Body of pancreas (tissue), 4 donors: ENCODE data around the gene ASF1B. TPM values are rescaled to one million over a fixed set of nuclear protein-coding genes. Genes with fewer than 3 reads are reported as not detected.

ENCODE experiments used
- ATAC-seq: fragments of 150-250 bp; one replicate; pipeline ENCODE4 v1.9.1; 2016
- DNase-seq, 4 donors: peaks; one replicate each; pipeline ENCODE4 v3.0.0-alpha.2; 2019
- H3K27ac ChIP-seq, 4 donors: fragments of 200-600 bp; sonication (generic); 1 replicate in 3 of 4; 2 replicates in 1 of 4; pipeline versions ENCODE4 v1.5.1 to v1.6.1; 2016 to 2019; ENCODE audit warnings: mild to moderate bottlenecking in 1 of 4, mixed read lengths in 1 of 4, moderate library complexity in 1 of 4
- H3K27me3 ChIP-seq, 2 donors: fragments of 200-600 bp; sonication (generic); one replicate each; pipeline ENCODE4 v1.6.0; 2016; ENCODE audit warnings: mild to moderate bottlenecking in 1 of 2
- H3K36me3 ChIP-seq, 2 donors: fragments of 200-600 bp; sonication (generic); replicated peaks in 1 of 2; 2 replicates each; pipeline ENCODE4 v1.5.1; 2016; ENCODE audit warnings: low read depth in 2 of 2; ENCODE audit not compliant: insufficient read depth in 1 of 2
- H3K4me1 ChIP-seq: fragments of 200-600 bp; sonication (generic); one replicate; pipeline ENCODE4 v1.6.0; 2016
- H3K4me3 ChIP-seq, 2 donors: fragments of 200-600 bp; sonication (generic); 1 replicate in 1 of 2; 2 replicates in 1 of 2; pipeline ENCODE4 v1.5.1; 2016 to 2019
- H3K9me3 ChIP-seq, 3 donors: fragments of 200-600 bp; sonication (generic); 1 replicate in 2 of 3; 2 replicates in 1 of 3; pipeline ENCODE4 v1.5.1; 2016
- POLR2A ChIP-seq, 3 donors: fragments of 450-650 bp; IDR thresholded peaks; one replicate each; pipeline ENCODE4 v1.6.1; 2016; ENCODE audit warnings: antibody characterized with exemption in 3 of 3, mild to moderate bottlenecking in 2 of 3
- WGBS, 2 donors: methylation state at CpG; one replicate each; pipeline ENCODE4 v1.1.5; 2017; 5-methylcytosine and 5-hydroxymethylcytosine counted together
- intact Hi-C: fragments of 100-400 bp; cut with DNase I; formaldehyde crosslinking; loops from one replicate; pipeline ENCODE4 v1.15.1; 2023
- total RNA-seq, 2 donors: library from RNA; depleted of rRNA; stranded (reverse); fragments of >200 nt; gene quantifications; one replicate each; pipeline ENCODE4 v1.1.0, GENCODE V29; 2016
- TF ChIP-seq, protein P1 (sequence below), 7 experiments: fragments of 450-650 bp in 4 of 7; fragments of 200-600 bp in 3 of 7; sonication (generic) in 3 of 7; IDR thresholded peaks; one replicate each; pipeline ENCODE4 v1.5.1; 2016 to 2019; ENCODE audit warnings: antibody characterized with exemption in 7 of 7

ASF1B gene
- total RNA-seq, 2 donors from 2014 or later = 0.26 to 1.6 TPM

GRCh38 chr19:14113762-14114414 lies 22.5 kb downstream of the ASF1B start:
- peaks cover 49% of the 10 kb centered on the region for H3K4me1 ChIP-seq
- DNase-seq = peak in 2 of 4 donors; percentile 42 to 62
- no peak overlapping the region for H3K4me3 ChIP-seq
- H3K36me3 ChIP-seq = no peaks in the 10 kb centered on the region
- 79% methylated on average over 15 to 18 of the region's 18 CpGs for WGBS, 2 donors
- ATAC-seq = no peak
- no peaks in the 10 kb centered on the region for H3K27me3 ChIP-seq
- intact Hi-C loops = no loop called here
- no peaks in the 10 kb centered on the region for H3K9me3 ChIP-seq
- no peak for TF ChIP-seq POLR2A (IDR thresholded peaks at IDR 0.05)
- TF ChIP-seq, protein P1, sequence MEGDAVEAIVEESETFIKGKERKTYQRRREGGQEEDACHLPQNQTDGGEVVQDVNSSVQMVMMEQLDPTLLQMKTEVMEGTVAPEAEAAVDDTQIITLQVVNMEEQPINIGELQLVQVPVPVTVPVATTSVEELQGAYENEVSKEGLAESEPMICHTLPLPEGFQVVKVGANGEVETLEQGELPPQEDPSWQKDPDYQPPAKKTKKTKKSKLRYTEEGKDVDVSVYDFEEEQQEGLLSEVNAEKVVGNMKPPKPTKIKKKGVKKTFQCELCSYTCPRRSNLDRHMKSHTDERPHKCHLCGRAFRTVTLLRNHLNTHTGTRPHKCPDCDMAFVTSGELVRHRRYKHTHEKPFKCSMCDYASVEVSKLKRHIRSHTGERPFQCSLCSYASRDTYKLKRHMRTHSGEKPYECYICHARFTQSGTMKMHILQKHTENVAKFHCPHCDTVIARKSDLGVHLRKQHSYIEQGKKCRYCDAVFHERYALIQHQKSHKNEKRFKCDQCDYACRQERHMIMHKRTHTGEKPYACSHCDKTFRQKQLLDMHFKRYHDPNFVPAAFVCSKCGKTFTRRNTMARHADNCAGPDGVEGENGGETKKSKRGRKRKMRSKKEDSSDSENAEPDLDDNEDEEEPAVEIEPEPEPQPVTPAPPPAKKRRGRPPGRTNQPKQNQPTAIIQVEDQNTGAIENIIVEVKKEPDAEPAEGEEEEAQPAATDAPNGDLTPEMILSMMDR (IDR thresholded peaks at IDR 0.05) = peak in 4 of 7 experiments; percentile 7 to 37 (median 17)
- peak overlapping the region in 3 of 4 donors; percentile 8 to 69 (median 62) for H3K27ac ChIP-seq

- no peak for ATAC-seq
- H3K9me3 ChIP-seq = no peaks in the 10 kb centered on the region
- 29 to 47% methylated on average over 7 to 12 of the region's 12 CpGs for WGBS, 2 donors
- intact Hi-C loops = no loop called here
- H3K36me3 ChIP-seq = no peaks in the 10 kb centered on the region
- H3K27me3 ChIP-seq = no peaks in the 10 kb centered on the region
- peak overlapping the region in 3 of 4 donors; percentile 8 to 69 (median 62) for H3K27ac ChIP-seq
- H3K4me1 ChIP-seq = peaks cover 43% of the 10 kb centered on the region
- no peak overlapping the region for H3K4me3 ChIP-seq
- no peak for TF ChIP-seq POLR2A (IDR thresholded peaks at IDR 0.05)
- TF ChIP-seq, protein P1 (IDR thresholded peaks at IDR 0.05) = no peak
- DNase-seq = peak in 1 of 4 donors; percentile 33
Measured at GRCh38 chr19:14112809-14113385, 23.5 kb downstream of the ASF1B start.

- 70 to 73% methylated on average over 8 to 12 of the region's 12 CpGs for WGBS, 2 donors
- H3K4me1 ChIP-seq = peaks cover 43% of the 10 kb centered on the region
- H3K27me3 ChIP-seq = no peaks in the 10 kb centered on the region
- no peak for ATAC-seq
- H3K4me3 ChIP-seq = no peak overlapping the region
- no peaks in the 10 kb centered on the region for H3K36me3 ChIP-seq
- intact Hi-C loops = no loop called here
- DNase-seq = no peak
- TF ChIP-seq, protein P1 (IDR thresholded peaks at IDR 0.05) = no peak
- TF ChIP-seq POLR2A (IDR thresholded peaks at IDR 0.05) = no peak
- H3K27ac ChIP-seq = peak overlapping the region in 2 of 4 donors; percentile 62 to 69
- H3K9me3 ChIP-seq = no peaks in the 10 kb centered on the region
Measured at GRCh38 chr19:14112051-14112808, 24.2 kb downstream of the ASF1B start.

DNA sequence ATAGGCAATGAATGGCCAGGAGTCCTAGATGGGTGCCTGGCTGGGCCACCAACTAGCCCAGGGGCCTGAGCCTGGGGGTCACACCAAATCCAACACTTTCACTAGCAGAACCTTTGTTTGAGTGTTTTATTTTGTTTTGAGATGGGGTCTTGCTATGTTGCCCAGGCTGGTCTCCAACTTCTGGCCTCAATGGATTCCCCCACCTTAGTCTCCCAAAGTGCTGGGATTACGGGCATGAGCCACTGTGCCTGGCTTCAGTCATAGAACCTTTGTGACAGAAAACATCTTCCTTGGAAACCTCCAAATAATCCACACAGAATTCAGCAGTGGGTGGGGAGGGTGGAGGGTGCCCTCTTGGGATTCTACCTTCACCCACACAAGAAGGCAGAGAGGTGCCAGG lies 24.9 kb downstream of the ASF1B start:
- H3K36me3 ChIP-seq = no peaks in the 10 kb centered on the region
- TF ChIP-seq POLR2A (IDR thresholded peaks at IDR 0.05) = no peak
- peaks cover 40% of the 10 kb centered on the region for H3K4me1 ChIP-seq
- intact Hi-C loops = no loop called here
- no peak overlapping the region for H3K27ac ChIP-seq
- 90 to 93% methylated on average over 1 of the region's 1 CpG for WGBS, 2 donors
- no peak overlapping the region for H3K4me3 ChIP-seq
- DNase-seq (no peak), ATAC-seq (no peak)
- H3K9me3 ChIP-seq = no peaks in the 10 kb centered on the region
- H3K27me3 ChIP-seq = no peaks in the 10 kb centered on the region

DNA sequence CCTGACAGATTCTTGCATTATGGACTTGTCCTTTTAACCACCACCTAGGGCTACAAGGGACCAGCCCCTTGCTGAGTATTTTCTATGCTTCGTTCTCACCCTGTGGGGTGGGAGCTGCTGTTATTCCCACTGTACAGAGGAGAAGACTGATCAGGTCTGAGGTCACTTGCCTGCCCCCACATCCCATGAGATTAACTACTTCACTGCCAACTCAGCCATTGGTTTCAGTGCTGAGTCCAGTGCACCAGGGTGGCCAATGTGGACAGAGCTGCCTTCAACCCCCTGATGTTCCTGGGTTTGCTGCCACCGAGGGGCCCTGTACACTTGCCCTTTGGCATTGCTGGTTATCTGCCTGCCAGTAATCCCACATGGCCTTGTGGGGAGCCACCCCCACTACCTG lies 25.7 kb downstream of the ASF1B start:
- peaks cover 2 to 3% of the 10 kb centered on the region in 2 donors for H3K36me3 ChIP-seq
- H3K9me3 ChIP-seq = no peaks in the 10 kb centered on the region
- H3K4me1 ChIP-seq = peaks cover 32% of the 10 kb centered on the region
- H3K4me3 ChIP-seq = no peak overlapping the region
- no peak for TF ChIP-seq POLR2A (IDR thresholded peaks at IDR 0.05)
- TF ChIP-seq, protein P1 (IDR thresholded peaks at IDR 0.05) = no peak
- DNase-seq (no peak), ATAC-seq (no peak)
- no peaks in the 10 kb centered on the region for H3K27me3 ChIP-seq
- intact Hi-C loops = no loop called here
- no peak overlapping the region for H3K27ac ChIP-seq
- WGBS, 2 donors = 52 to 89% methylated on average over 1 to 2 of the region's 2 CpGs
